Measurements from ENCODE around the gene ALAD.

- TF ChIP-seq, protein P1, sequence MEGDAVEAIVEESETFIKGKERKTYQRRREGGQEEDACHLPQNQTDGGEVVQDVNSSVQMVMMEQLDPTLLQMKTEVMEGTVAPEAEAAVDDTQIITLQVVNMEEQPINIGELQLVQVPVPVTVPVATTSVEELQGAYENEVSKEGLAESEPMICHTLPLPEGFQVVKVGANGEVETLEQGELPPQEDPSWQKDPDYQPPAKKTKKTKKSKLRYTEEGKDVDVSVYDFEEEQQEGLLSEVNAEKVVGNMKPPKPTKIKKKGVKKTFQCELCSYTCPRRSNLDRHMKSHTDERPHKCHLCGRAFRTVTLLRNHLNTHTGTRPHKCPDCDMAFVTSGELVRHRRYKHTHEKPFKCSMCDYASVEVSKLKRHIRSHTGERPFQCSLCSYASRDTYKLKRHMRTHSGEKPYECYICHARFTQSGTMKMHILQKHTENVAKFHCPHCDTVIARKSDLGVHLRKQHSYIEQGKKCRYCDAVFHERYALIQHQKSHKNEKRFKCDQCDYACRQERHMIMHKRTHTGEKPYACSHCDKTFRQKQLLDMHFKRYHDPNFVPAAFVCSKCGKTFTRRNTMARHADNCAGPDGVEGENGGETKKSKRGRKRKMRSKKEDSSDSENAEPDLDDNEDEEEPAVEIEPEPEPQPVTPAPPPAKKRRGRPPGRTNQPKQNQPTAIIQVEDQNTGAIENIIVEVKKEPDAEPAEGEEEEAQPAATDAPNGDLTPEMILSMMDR (optimal IDR thresholded peaks at IDR 0.05 in 1 of 3, IDR thresholded peaks at IDR 0.05 in 1 of 3, conservative IDR thresholded peaks at IDR 0.05 in 1 of 3; ENCODE audit: extremely low read depth in 1 of 3, insufficient read depth in 2 of 3, low read length in 3 of 3): no peak
- TF ChIP-seq EZH2 (IDR thresholded peaks at IDR 0.05; ENCODE audit: low read length): no peak
Observed at GRCh38 chr9:113368348-113368981, 32.6 kb downstream of the ALAD start.
